HCT116 (cell line): ENCODE measurements around the gene ELOB. TPM values are rescaled to one million over a fixed set of nuclear protein-coding genes. Genes with fewer than 3 reads are reported as not detected.

Source experiments
- ATAC-seq: fragments of 200-7000 bp; cut with Tn5 transposase; 2 replicates; pipeline ENCODE4 v1.9.1; 2020; ENCODE audit warnings: mild to moderate bottlenecking, moderate library complexity
- BruUV-seq: library from RNA; stranded (reverse); fragments of 400-500 nt; replicated peaks from 2 replicates; lab custom pipeline; 2021; lab: Mats Ljungman, UMichigan
- CTCF ChIA-PET: fragments of 300-600 bp; sonication (Branson Sonifier 250); formaldehyde crosslinking; loops from one replicate; lab custom pipeline; 2021; ENCODE audit warnings: antibody characterized with exemption; lab: Charles Lee
- POLR2A ChIA-PET: fragments of 300-600, 350-600 bp; sonication (Branson Sonifier 250); formaldehyde crosslinking; loops from one replicate; lab custom pipeline; 2021; ENCODE audit warnings: antibody characterized with exemption; lab: Charles Lee
- RAD21 ChIA-PET, 2 experiments: fragments of 300-600 bp; sonication (Branson Sonifier 250); formaldehyde crosslinking; loops; one replicate each; lab custom pipeline; 2023; ENCODE audit warnings: low total read pairs in 2 of 2; ENCODE audit not compliant: uncharacterized antibody in 2 of 2, unreplicated experiment in 2 of 2, low non-redundant PET in 1 of 2; lab: Charles Lee
- DNase-seq: peaks from one replicate; pipeline ENCODE4 v3.0.0-alpha.2; 2010; ENCODE audit warnings: low read depth, low spot score
- H2AFZ ChIP-seq: fragments of 200-600 bp; shearing (Covaris generic), sonication (generic); 2 replicates; pipeline ENCODE4 v1.6.1; 2017; ENCODE audit warnings: low read depth, mixed run types, mixed read lengths, antibody characterized with exemption, low read length; ENCODE audit not compliant: poor library complexity, severe bottlenecking
- H3K27ac ChIP-seq: 2 replicates; pipeline ENCODE4 v1.5.1; 2012; ENCODE audit warnings: low read depth, low read length
- H3K27me3 ChIP-seq: fragments of 200-600 bp; sonication (generic); 2 replicates; pipeline ENCODE4 v1.6.1; 2016; ENCODE audit warnings: mixed run types, low read length, mixed read lengths; ENCODE audit not compliant: insufficient read depth
- H3K36me3 ChIP-seq, 2 experiments: fragments of 200-500 bp in 1 of 2; fragments of 200-600 bp in 1 of 2; sonication (Bioruptor generic) in 1 of 2; sonication (generic) in 1 of 2; 2 replicates each; pipeline versions ENCODE4 v1.5.1 to v1.6.1; 2014 to 2016; ENCODE audit warnings: low read length in 2 of 2, inconsistent platforms in 1 of 2, mixed read lengths in 1 of 2, mixed run types in 1 of 2; ENCODE audit not compliant: insufficient read depth in 2 of 2, control insufficient read depth in 1 of 2
- H3K4me1 ChIP-seq, 2 experiments: fragments of 200-600 bp in 1 of 2; sonication (generic) in 1 of 2; 2 replicates each; pipeline versions ENCODE4 v1.5.1 to v1.6.1; 2012 to 2017; ENCODE audit warnings: low read length in 2 of 2, inconsistent platforms in 1 of 2, mild to moderate bottlenecking in 1 of 2, mixed read lengths in 1 of 2, mixed run types in 1 of 2, moderate library complexity in 1 of 2; ENCODE audit not compliant: insufficient read depth in 2 of 2, control insufficient read depth in 1 of 2
- H3K4me2 ChIP-seq: fragments of 200-600 bp; sonication (generic); 2 replicates; pipeline ENCODE4 v1.6.1; 2017; ENCODE audit warnings: mixed run types, low read length, mixed read lengths
- H3K4me3 ChIP-seq, 2 experiments: fragments of 200-600 bp in 1 of 2; sonication (generic) in 1 of 2; replicated peaks in 1 of 2; 2 replicates each; pipeline ENCODE4 v1.5.1; 2011 to 2016; ENCODE audit warnings: low read length in 2 of 2, control low read depth in 1 of 2, low read depth in 1 of 2, mild to moderate bottlenecking in 1 of 2, mixed read lengths in 1 of 2, mixed run types in 1 of 2
- H3K79me2 ChIP-seq: fragments of 200-600 bp; sonication (generic); 2 replicates; pipeline ENCODE4 v1.6.1; 2017; ENCODE audit warnings: mild to moderate bottlenecking, mixed run types, low read length, moderate library complexity, mixed read lengths; ENCODE audit not compliant: insufficient read depth
- H3K9ac ChIP-seq: fragments of 200-600 bp; sonication (generic); 2 replicates; pipeline ENCODE4 v1.6.1; 2016; ENCODE audit warnings: low read length, mixed read lengths
- H3K9me2 ChIP-seq: fragments of 200-600 bp; sonication (generic), shearing (Covaris generic); 2 replicates; pipeline ENCODE4 v1.6.1; 2017; ENCODE audit warnings: mixed run types, mild to moderate bottlenecking, moderate library complexity; ENCODE audit not compliant: insufficient read depth
- H3K9me3 ChIP-seq, 2 experiments: fragments of 200-500 bp in 1 of 2; fragments of 200-600 bp in 1 of 2; sonication (Bioruptor generic) in 1 of 2; sonication (generic) in 1 of 2; 2 replicates each; pipeline ENCODE4 v1.6.1; 2014 to 2017; ENCODE audit warnings: low read length in 2 of 2, mixed read lengths in 2 of 2, inconsistent platforms in 1 of 2, low read depth in 1 of 2, mild to moderate bottlenecking in 1 of 2, mixed run types in 1 of 2, moderate library complexity in 1 of 2; ENCODE audit not compliant: control insufficient read depth in 1 of 2, insufficient read depth in 1 of 2
- H4K20me1 ChIP-seq: fragments of 200-600 bp; sonication (generic), shearing (Covaris generic); 2 replicates; pipeline ENCODE4 v1.6.1; 2017; ENCODE audit warnings: mixed run types, mild to moderate bottlenecking, moderate library complexity; ENCODE audit not compliant: insufficient read depth
- CBX3 ChIP-seq: IDR thresholded peaks from 2 replicates; pipeline ENCODE4 v1.6.1; 2012; ENCODE audit warnings: low read depth
- CEBPB ChIP-seq: IDR thresholded peaks from 2 replicates; pipeline ENCODE4 v1.6.1; 2012; ENCODE audit warnings: low read depth
- CTCF ChIP-seq, 3 experiments: fragments of 200-600 bp in 1 of 3; sonication (generic) in 1 of 3; IDR thresholded peaks in 2 of 3; conservative IDR thresholded peaks in 1 of 3; 2 replicates each; pipeline ENCODE4 v1.5.1; 2012 to 2017; ENCODE audit warnings: low read depth in 2 of 3, low read length in 2 of 3, antibody characterized with exemption in 1 of 3, borderline replicate concordance in 1 of 3, control low read depth in 1 of 3, mild to moderate bottlenecking in 1 of 3, mixed read lengths in 1 of 3, mixed run types in 1 of 3, moderate library complexity in 1 of 3; ENCODE audit not compliant: insufficient read depth in 1 of 3
- ELF1 ChIP-seq: IDR thresholded peaks from 2 replicates; pipeline ENCODE4 v1.6.1; 2012; ENCODE audit warnings: low read depth, borderline replicate concordance
- EZH2 ChIP-seq: fragments of 200-600 bp; sonication (generic); IDR thresholded peaks from 2 replicates; pipeline ENCODE4 v1.6.1; 2017; ENCODE audit warnings: antibody characterized with exemption, mixed run types
- EZH2phosphoT487 ChIP-seq: fragments of 200-600 bp; IDR thresholded peaks from 2 replicates; pipeline ENCODE4 v1.6.1; 2018; ENCODE audit warnings: antibody characterized with exemption, borderline replicate concordance
- JUND ChIP-seq: IDR thresholded peaks from 2 replicates; pipeline ENCODE4 v1.6.1; 2012
- MAX ChIP-seq: IDR thresholded peaks from 2 replicates; pipeline ENCODE4 v1.6.1; 2012
- POLR2A ChIP-seq: IDR thresholded peaks from 2 replicates; pipeline ENCODE4 v1.7.0; 2011; ENCODE audit warnings: borderline replicate concordance; ENCODE audit not compliant: insufficient read depth, insufficient read length; ENCODE audit errors: extremely low read depth
- POLR2AphosphoS5 ChIP-seq: IDR thresholded peaks from 2 replicates; pipeline ENCODE4 v1.6.1; 2011; ENCODE audit warnings: mild to moderate bottlenecking, low read depth, low read length, moderate library complexity
- RAD21 ChIP-seq: IDR thresholded peaks from 2 replicates; pipeline ENCODE4 v1.6.1; 2012; ENCODE audit warnings: low read depth, mild to moderate bottlenecking
- REST ChIP-seq: IDR thresholded peaks from 2 replicates; pipeline ENCODE4 v1.6.1; 2012; ENCODE audit warnings: low read depth
- SIN3A ChIP-seq: IDR thresholded peaks from 2 replicates; pipeline ENCODE4 v1.6.1; 2012; ENCODE audit warnings: low read depth
- SP1 ChIP-seq: IDR thresholded peaks from 2 replicates; pipeline ENCODE4 v1.6.1; 2012; ENCODE audit warnings: low read depth
- SRF ChIP-seq: IDR thresholded peaks from 2 replicates; pipeline ENCODE4 v1.6.1; 2012; ENCODE audit warnings: low read depth
- TCF7L2 ChIP-seq: IDR thresholded peaks from 2 replicates; pipeline ENCODE4 v1.7.0; 2011; ENCODE audit warnings: borderline replicate concordance, inconsistent platforms; ENCODE audit not compliant: insufficient read depth, insufficient read length; ENCODE audit errors: extremely low read depth
- YY1 ChIP-seq: IDR thresholded peaks from 2 replicates; pipeline ENCODE4 v1.6.1; 2011; ENCODE audit warnings: low read length, low read depth, moderate library complexity, mild to moderate bottlenecking; ENCODE audit not compliant: insufficient replicate concordance; ENCODE audit errors: extremely low read depth
- ZBTB33 ChIP-seq: IDR thresholded peaks from 2 replicates; pipeline ENCODE4 v1.6.1; 2011; ENCODE audit warnings: mild to moderate bottlenecking, low read length, moderate library complexity; ENCODE audit not compliant: insufficient replicate concordance; ENCODE audit errors: extremely low read depth
- ZFX ChIP-seq: fragments of 450-650 bp; IDR thresholded peaks from 2 replicates; pipeline ENCODE4 v1.6.1; 2017
- intact Hi-C: fragments of 100-400 bp; cut with micrococcal nuclease; formaldehyde crosslinking; loops from 2 replicates; pipeline ENCODE4 v1.10.0; 2022
- total RNA-seq: library from RNA; stranded (reverse); gene quantifications from one replicate; pipeline ENCODE4 v1.2.1, GENCODE V29; 2021; ENCODE audit not compliant: unreplicated experiment

The ELOB gene
- total RNA-seq, 1 experiment from 2014 or later = 239 TPM

GRCh38 chr16:2752035-2752849, 24.8 kb downstream of the ELOB start, which contains the start of gene SRRM2:
SRRM2 (plus strand) TSS chr16:2752638; CDS start chr16:2756365, 3,727 bp downstream.
- TF ChIP-seq JUND (no peak), SRF (no peak), TCF7L2 (peak; percentile 45), EZH2 (no peak), CBX3 (no peak; the same call in 1 of the 2 replicates), EZH2phosphoT487 (no peak), ZBTB33 (no peak), POLR2A (peak; percentile 45), CTCF (IDR thresholded peaks at IDR 0.05 in 2 of 3, conservative IDR thresholded peaks at IDR 0.05 in 1 of 3; ENCODE audit: borderline replicate concordance in 1 of 3, insufficient read depth in 1 of 3, low read depth in 2 of 3, low read length in 2 of 3) (no peak), REST (no peak), POLR2AphosphoS5 (peak; percentile 79), SIN3A (no peak), CEBPB (no peak), MAX (peak; percentile 95), RAD21 (no peak), ELF1 (no peak; the same call in 1 of the 2 replicates), YY1 (peak; percentile 96), ZFX (peak; percentile 98), SP1 (no peak; the same call in 1 of the 2 replicates)
- Histone ChIP-seq H3K9me2 (no peaks in the 10 kb centered on the region), H3K4me1 (peaks cover 18 to 32% of the 10 kb centered on the region in 2 experiments), H4K20me1 (peaks cover 28% of the 10 kb centered on the region; the same call in 1 of the 2 replicates), H3K4me2 (peak within 1 kb of the TSS; percentile 76), H3K36me3 (peaks cover 11 to 30% of the 10 kb centered on the region in 2 experiments; a peak in 3 of 4 replicates), H3K79me2 (peaks cover 61% of the 10 kb centered on the region), H3K27ac (peak within 1 kb of the TSS; percentile 100), H3K4me3 (peak within 1 kb of the TSS; percentile 92 to 96), H3K27me3 (no peaks in the 10 kb centered on the region), H3K9ac (peak within 1 kb of the TSS; percentile 90), H2AFZ (no peak within 1 kb of the TSS), H3K9me3 (no peaks in the 10 kb centered on the region)
- peak; percentile 93 for DNase-seq
- RAD21 ChIA-PET = interaction anchor here in 1 of 2 experiments (0.7 kb wide), 1 partner anchor 70 kb away, joined by 3 read pairs; no protein-coding TSS in a partner anchor
- POLR2A ChIA-PET = interaction anchor here (0.7 to 2.1 kb wide), 10 partner anchors 11 to 257 kb away, joined by 3 to 7 read pairs (median 3); partner anchors contain the start of genes FLYWCH2 and KCTD5
- BruUV-seq = no TSS peak
- CTCF ChIA-PET = no interaction called here
- peak; percentile 88 for ATAC-seq
- intact Hi-C loops = no loop called here
